IMR-90 (cell line): ENCODE data around the gene RP2.

Experiments
- CTCF ChIP-seq: conservative IDR thresholded peaks from 2 replicates; pipeline ENCODE4 v1.5.1; 2012; ENCODE audit warnings: mild to moderate bottlenecking, low read depth, low read length, improper control_type of control experiment
- MAZ ChIP-seq: IDR thresholded peaks from 2 replicates; pipeline ENCODE4 v1.6.1; 2012; ENCODE audit warnings: low read depth, mild to moderate bottlenecking, low read length, improper control_type of control experiment, moderate library complexity, borderline replicate concordance
- POLR2A ChIP-seq: IDR thresholded peaks from 2 replicates; pipeline ENCODE4 v1.6.1; 2012; ENCODE audit warnings: mild to moderate bottlenecking, low read depth, low read length

- TF ChIP-seq CTCF (no peak), POLR2A (no peak), MAZ (no peak)
These were observed 1.6 kb downstream of the RP2 start for GRCh38 chrX:46838486-46838870.
